Endothelial cell of umbilical vein (primary cell): ENCODE measurements around the gene SERGEF.

Experiments used
- CTCF ChIP-seq, 2 donors: IDR thresholded peaks; 1 replicate in 1 of 2; 2 replicates in 1 of 2; pipeline ENCODE4 v1.5.1; 2011; ENCODE audit warnings: low read length in 2 of 2, mild to moderate bottlenecking in 2 of 2, moderate library complexity in 2 of 2, control low read depth in 1 of 2, inconsistent platforms in 1 of 2, low read depth in 1 of 2; ENCODE audit not compliant: insufficient read depth in 1 of 2; ENCODE audit errors: extremely low read depth in 1 of 2
- EZH2 ChIP-seq: IDR thresholded peaks from 2 replicates; pipeline ENCODE4 v1.6.1; 2012; ENCODE audit warnings: borderline replicate concordance, low read depth, mild to moderate bottlenecking, moderate library complexity, low read length, inconsistent platforms; ENCODE audit not compliant: severe bottlenecking
- FOS ChIP-seq: IDR thresholded peaks from 2 replicates; pipeline ENCODE4 v1.6.1; 2011; ENCODE audit warnings: mild to moderate bottlenecking, low read length, moderate library complexity, borderline replicate concordance; ENCODE audit not compliant: insufficient read depth
- JUN ChIP-seq: IDR thresholded peaks from 2 replicates; pipeline ENCODE4 v1.6.1; 2011; ENCODE audit warnings: borderline replicate concordance, low read depth; ENCODE audit not compliant: insufficient read length, insufficient read depth
- MAX ChIP-seq: IDR thresholded peaks from 2 replicates; pipeline ENCODE4 v1.6.1; 2011; ENCODE audit not compliant: insufficient read depth, insufficient read length
- POLR2A ChIP-seq: IDR thresholded peaks from 2 replicates; pipeline ENCODE4 v1.6.1; 2012; ENCODE audit warnings: low read depth, mild to moderate bottlenecking, control low read depth, low read length
- POLR2AphosphoS5 ChIP-seq: IDR thresholded peaks from 2 replicates; pipeline ENCODE4 v1.6.1; 2012; ENCODE audit warnings: low read depth, mild to moderate bottlenecking, control low read depth, low read length, moderate library complexity; ENCODE audit not compliant: insufficient read depth

GRCh38 chr11:17786824-17787525 is 225.9 kb downstream of the SERGEF start:
- TF ChIP-seq POLR2A (no peak), CTCF (IDR thresholded peaks at IDR 0.05; ENCODE audit: extremely low read depth in 1 of 2, insufficient read depth in 1 of 2, low read depth in 1 of 2, low read length in 2 of 2) (no peak), POLR2AphosphoS5 (no peak), EZH2 (no peak), MAX (no peak), FOS (no peak), JUN (no peak)
